ENCODE results near the gene TACC2.
"Not testable (repeated sequence)": the region's sequence is repeated elsewhere in the genome, so short reads cannot be mapped to it uniquely, and the experiment has no call there.

The TACC2 gene

DNA sequence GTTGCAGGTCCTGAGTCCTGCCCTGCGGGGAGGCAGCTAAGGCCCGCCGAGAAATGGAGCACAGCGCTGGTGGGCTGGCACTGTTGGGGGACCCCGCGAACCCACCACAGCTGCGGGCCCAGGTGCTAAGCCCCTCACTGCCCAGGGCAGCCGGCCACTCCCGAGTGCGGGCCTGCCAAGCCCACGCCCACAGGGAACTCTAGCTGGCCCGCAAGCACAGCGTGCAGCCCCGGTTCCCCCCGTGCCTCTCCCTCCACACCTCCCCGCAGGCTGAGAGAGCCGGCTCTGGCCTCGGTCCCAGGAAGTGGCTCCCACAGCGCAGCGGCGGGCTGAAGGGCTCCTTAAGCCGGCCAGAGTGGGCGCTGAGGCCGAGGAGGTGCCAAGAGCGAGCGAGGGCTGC is 10.5 kb upstream of the TACC2 start:
- no peak for DNase-seq (ENCODE audit: low read depth in 2 of 2)

DNA sequence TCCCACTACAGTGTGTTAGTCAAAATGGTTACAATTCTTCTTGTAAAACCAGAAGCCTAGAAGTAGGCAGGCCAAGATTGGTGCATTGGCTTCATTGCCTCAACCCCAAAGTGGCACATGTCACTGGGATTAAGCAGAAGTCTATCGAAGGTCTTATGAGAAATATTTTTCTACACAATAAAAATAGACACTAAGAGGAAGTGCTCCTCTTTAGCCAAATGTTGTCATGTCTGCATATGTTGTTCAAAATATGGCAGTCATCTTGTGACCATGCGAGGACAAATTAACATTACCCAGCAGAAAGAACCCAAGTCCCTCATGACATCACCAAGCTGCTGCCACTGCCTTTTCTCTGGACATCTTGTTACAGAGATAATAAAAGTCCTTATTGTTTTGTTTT is 7.6 kb upstream of the TACC2 start:
- DNase-seq (ENCODE audit: low read depth in 2 of 2), result no peak

DNA sequence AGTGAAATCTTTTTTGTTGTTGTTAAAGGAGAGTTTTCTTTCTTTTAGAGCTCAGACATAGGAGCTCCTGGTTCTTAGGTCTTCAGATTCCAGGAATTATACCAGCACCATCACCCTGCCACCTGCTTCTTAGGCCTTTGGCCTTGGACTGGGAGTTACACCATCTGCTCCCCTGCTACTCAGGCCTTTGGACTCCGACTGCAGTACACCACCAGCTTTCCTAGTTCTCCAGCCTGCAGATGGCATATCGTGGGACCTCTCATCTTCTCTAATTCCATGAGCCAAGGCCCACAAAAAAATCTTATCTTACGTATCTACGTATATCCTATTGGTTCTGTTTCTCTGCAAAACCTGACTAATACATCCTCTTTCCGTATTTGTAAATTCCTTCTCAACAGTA is 5.1 kb upstream of the TACC2 start:
- DNase-seq (ENCODE audit: low read depth in 2 of 2), result no peak

DNA sequence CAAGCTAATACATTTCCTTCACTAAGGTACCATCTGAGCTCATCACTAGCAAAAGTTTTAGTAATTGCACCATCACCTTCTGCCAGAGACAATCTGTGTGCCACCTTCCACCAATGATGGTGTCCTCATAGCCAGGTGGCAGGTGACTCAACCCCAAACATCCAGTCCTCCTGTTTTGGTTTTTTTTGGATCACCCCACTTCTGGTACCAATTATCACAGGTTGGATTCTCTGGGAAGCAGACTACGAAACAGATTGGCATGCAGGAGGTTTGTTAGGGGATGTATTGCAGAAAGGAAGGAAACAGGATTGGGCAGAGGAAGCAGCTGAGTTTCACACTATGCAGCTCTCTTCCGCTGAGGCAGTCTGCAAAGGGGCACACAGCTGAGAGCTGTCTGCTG is 4.5 kb upstream of the TACC2 start:
- DNase-seq (ENCODE audit: low read depth in 2 of 2), result no peak

DNA sequence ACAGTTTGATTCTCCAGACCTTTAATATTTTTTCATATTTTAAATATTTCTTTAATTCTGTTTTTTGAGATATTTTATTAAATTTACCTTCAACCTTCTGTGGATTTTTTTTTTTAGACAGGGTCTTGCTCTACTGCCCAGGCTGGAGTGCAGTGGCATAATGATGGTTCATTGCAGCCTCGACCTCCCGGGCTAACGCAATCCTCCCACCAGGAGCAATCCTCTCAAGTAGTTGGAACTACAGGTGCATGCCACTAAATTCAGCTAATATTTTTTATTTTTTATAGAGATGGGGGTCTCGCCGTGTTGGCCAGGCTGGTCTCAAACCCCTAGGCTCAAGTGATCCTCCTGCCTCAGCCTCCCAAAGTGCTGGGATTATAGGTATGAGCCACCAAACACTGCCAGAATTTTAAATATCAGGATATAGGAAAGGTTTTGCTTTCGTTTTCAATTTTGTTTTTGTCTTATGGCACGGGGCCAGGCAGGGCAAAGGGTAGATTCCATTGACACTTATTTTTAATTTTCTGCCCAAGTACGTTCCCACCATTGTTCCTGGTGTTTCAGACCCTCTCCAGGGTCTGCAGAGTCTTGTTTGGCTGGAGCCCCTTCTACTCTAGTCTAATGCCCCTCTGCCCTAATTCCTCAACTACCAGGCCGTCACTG is 1.2 kb downstream of the TACC2 start:
- no peak for DNase-seq (ENCODE audit: low read depth in 2 of 2)

DNA sequence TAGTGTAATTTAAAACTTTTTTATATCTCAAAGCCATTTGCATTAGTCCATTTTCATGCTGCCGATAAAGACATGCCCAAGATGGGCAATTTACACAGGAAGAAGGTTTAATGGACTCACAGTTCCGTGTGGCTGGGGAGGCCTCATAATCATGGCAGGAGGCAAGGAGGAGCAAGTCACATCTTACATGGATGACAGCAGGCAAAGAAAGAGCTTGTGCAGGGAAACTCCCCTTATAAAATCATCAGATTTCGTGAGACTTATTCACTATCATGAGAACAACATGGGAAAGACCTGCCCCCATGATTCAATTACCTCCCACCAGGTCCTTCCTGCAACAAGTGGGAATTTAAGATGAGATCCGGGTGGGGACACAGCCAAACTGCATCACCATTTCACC is 2.8 kb downstream of the TACC2 start:
- DNase-seq (ENCODE audit: low read depth in 2 of 2), result not testable (repeated sequence)

DNA sequence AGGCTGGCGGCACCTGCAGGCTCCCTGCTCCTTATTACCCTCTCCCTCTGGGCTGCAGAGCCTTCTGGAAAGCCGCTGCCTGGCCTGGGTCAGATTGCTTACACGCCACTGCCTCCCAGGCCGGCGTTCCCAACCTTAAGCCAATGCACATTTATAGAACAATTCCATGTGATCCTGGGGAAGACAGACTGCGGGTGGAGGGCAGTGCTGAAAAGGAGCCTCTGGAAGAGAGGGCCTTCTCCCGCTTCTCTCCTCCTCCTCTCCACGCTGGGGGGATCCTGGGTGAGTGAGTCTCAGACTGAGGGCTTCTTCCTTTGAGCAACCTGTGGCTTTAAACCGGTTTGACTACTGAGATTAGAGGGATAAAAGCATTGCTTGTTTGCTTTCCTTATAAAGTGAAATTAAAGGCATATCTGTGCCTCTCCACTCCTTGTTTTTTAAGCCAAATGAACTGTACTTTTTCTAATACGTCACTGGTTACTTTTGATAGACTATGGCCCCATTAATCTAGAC is 5.5 kb downstream of the TACC2 start:
- no peak for DNase-seq (ENCODE audit: low read depth in 2 of 2)

DNA sequence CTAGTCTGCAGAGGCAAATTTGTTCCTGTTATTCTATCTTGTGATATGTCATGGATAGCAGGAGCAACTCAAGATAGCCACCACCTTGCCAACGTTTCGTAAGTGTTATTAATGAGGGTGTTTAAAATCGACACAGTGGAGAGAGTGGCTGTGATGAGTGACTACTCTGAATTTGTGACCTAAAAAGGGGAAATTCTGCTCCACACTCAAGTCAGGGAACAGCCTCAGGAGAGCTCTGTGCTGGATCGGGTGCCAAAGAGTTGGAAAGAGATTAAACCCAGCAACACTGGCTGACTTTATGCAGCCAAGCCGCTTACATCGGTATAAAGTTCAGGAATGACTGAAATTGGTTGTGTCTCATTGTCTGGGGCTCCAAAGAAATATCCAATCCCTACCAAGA is 9.5 kb downstream of the TACC2 start:
- DNase-seq (ENCODE audit: low read depth in 2 of 2), result no peak

DNA sequence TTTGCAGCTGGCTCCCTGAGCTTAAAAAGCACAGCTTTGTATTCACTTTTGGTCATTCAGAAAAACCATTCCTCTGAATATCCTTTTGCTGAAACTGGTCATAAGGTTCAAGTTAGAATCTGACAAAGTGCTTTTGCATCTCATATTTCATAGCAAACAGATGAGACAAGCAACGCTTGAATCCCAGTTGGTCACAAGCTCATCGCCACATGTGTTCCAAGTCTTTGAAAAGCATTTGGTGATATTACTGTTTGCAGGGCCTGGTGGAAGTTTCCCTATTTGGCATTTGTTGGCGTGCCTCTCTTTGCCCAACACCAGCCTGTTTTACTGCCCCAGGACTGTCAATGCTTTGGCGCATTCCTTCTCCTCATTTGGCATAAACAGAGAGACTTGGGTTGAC is 10.3 kb downstream of the TACC2 start:
- no peak for DNase-seq (ENCODE audit: low read depth in 2 of 2)

DNA sequence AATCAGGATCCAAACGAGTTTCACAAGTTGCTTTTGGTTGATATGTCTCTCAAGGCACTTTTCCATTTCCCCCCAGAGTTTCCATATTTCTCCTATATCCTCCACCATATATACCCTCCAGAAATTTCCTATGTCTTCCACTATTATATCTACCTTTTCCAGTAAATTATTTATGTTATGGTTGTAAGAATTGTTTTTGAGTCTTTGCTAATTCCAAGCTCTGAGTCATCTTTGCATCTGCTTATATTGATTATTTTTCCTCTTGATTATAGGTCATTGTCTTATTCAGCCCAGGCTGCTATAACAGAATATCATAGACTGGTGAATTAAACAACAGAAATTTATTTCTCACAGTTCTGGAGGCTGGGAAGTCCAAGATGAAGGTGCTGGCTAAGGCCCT is 12.7 kb downstream of the TACC2 start:
- no peak for DNase-seq (ENCODE audit: low read depth in 2 of 2)

DNA sequence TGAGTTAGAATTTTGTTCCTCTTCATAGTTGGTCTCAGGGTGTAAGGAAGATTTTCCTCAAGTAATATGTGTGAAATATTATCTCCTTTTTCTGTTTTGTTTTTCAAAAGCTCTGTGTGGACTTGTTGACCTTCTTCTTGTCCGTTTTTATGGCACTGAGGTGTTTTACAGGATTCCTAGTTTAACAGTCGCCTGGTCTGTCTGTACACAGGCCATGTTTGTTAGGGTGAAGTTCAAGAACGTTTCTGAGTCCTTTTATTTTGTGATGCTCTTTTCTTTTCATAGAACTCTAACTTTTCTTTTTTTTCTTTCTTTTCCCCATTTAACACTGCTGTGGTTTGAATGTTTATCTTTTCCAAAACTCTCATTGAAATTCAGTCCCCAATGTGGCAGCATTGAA is 18.5 kb downstream of the TACC2 start:
- no peak for DNase-seq (ENCODE audit: low read depth in 2 of 2)

DNA sequence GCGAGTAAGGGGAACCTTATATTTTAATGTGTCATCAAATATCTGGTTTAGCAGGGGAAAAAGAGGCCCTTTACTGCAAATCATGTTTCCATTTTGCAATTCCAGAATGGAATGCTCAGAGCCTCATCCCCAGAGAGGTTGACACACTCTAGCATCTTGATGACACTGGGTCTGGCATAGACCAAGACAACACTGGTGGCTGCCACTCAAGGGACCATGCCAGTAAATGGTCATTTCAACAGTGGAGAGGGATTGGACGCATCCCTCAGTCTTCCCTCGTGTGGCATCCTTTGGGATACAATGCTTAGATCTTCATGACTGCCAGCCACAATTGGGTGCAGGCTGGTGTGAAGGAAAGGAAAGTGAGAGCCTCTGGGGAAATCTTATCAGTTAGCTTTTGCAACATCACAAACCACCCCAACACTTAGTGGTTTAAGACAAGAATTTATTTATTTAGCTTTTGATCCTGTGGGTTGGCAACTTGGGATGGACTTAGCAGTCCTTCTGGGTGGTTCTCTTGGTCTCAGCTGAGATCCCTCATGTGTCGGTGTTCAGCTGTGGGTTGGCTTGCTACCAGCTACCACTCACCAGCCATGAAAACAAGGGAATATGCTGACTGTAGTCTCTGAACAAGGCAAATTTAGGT is 21.6 kb downstream of the TACC2 start:
- no peak for DNase-seq (ENCODE audit: low read depth in 2 of 2)

DNA sequence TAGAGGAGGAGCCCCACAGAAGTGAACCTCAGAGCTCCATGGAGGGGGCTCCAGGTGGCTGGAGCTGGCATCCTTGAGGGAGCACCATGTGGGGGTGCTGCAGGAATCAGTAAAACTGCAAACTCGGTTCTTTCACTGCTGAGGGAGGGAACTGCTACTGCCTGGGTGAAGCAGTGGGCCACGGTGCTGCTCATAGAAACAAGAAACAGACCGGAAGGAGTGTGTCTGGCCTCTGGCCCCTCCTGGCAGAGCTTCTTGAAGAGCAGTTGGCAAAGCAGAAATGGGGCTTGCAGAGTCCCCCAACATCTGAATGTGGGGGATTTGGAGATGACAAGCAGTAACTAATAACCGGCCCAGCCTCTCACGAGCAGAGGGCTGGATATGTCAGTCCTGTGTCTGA is 23.8 kb downstream of the TACC2 start:
- DNase-seq (ENCODE audit: low read depth in 2 of 2), result no peak

DNA sequence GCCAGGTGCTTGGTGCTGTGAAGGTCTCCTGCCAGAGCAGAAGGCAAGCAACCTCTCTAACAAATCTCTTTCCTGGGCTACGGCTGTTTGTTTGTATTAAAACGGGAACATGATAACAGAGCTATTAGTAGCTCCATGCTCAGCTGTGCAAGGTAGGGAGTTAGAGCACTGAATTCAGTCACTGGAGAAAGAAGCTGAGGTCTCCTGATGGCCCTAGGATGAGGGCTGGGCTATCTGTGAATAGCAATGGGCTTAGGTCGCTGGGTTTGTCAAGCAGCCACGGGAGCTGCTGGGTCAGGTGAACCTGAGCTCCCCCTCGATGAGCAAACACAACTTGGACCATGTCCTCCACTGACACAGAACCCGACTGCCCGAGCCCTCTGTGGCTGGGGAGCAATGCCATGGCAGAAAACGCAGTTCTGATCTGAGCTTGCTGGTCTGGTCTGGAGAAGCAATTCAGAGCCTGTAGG is 24.4 kb downstream of the TACC2 start:
- DNase-seq (ENCODE audit: low read depth in 2 of 2), result no peak

DNA sequence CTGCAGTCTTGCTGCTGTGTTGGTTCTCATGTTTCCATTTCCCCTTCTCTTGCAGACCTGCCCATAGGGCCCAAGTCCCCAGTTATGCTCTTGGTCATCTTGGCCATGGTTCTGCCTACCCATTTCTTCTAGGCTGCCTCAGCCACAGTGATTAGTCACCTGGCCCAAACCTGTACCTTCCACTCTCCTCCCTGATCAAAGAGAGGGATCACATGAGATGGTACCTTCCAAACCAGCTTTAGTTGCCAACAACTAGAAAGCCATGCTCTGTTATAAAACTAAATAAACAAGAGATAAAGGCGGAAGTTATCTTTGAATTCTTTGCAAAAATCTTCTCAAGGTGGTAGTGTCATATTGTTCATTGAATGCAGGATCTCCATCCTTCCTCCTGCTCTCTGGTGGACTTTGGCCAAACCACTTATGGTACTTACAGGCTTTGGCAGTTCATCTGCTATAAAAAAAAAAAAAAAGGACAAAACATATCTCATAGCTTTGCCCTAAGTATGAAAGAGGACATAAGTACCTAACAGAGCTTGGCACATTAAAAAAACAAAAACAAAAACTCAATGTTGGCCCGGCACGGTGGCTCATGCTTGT is 25.8 kb downstream of the TACC2 start:
- no peak for DNase-seq (ENCODE audit: low read depth in 2 of 2)

DNA sequence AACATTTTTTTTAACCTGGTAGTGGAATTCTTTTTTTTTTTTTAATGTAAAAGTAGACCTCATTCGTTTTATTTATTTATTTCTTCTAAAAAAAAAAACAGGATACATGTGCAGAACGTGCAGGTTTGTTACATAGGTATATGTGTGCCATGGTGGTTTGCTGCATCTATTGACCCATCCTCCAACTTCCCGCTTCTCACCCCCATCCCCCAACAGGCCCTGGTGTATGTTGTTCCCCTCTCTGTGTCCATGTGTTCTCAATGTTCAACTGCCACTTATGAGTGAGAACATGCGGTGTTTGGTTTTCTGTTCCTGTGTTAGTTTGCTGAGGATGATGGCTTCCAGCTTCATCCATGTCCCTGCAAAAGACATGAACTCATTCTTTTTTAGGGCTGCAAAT is 29.0 kb downstream of the TACC2 start:
- not testable (repeated sequence) for DNase-seq (ENCODE audit: low read depth in 2 of 2)

DNA sequence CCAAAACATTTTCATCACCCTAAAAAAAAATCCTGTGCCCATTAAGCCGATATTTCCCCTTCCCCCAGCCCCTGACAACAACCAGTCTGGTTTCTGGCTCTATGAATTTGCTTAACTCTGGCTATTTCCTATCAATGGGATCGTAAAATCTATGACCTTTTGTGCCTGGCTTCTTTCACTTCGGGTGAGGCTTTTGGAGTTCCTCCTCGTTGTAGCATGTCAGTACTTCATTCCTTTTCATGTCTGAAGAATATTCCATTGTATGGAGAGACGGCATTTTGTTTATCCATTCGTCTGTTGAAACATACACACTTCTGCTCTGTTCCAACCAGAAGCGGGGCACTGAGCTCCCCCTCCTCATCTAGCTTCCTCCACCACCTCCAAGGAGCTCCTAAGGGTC is 29.5 kb downstream of the TACC2 start:
- no peak for DNase-seq (ENCODE audit: low read depth in 2 of 2)

DNA sequence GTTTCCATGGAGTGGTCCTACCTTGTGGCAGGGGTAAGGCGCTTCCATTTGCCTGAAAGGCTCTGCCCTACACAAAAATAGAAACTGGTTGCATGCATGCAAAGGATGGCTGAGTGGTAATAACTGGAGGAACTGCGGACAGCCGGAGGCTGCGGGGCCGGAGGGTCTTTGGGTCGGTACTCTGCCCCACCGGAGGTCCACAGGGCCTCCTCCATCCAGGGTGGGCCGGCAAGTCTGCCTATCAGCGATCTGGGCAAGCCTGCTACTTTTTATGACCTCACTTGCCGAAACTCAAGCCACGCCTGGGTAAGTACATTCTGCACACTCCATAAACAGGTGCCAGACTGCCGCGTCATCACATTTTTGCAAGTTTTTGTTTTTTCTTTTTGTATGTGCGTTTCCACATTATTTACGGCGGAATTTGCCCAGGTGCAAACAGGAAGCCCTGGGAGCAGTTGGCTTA is 30.0 kb downstream of the TACC2 start:
- DNase-seq (ENCODE audit: low read depth in 2 of 2), result no peak

DNA sequence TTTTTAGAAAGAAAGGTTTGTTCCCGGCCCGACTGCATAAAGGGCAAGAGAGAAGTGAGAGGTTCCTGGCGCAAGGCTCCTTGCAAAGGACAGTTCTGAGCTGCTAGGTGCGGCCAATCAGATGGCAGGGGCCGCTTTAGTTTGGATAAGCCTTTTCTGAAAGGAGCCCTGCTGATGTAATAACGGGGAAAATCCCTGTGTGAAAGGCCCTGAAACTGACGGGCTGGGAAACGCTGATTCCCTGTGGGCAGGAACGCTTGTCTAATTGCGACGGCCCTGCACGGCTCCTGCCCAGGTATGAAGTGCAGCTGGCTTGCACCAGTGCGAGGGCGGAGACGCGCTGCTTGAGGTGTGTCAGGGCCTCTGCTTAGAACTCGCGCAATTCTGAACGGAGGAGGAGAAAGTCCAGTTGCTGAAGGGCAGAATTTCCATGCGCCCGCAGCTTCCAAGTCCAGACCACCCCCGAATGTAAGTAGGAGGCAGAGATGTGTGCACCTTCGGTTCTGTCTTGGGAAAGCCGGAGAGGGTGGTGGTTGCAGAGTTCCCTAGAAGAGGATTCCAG is 30.5 kb downstream of the TACC2 start:
- no peak for DNase-seq (ENCODE audit: low read depth in 2 of 2)

DNA sequence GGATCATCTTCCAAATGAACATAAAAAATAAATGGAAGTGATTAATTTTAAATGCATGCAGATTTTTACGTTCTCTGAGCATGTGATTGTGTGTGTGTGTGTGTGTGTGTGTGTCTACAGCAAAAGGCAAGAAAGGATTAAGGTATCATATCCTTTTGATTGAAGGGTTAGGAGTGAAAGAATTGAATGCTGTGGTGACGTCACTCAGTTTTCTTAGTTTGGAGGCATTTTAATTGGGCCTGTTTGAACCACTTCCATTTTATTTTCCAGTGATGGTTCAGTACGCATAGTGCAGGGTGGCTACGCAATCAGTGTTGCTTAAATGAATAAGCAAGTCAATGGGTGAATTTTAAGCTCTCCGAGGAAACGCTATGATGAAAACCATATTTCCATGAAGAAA is 31.3 kb downstream of the TACC2 start:
- no peak for DNase-seq (ENCODE audit: low read depth in 2 of 2)

DNA sequence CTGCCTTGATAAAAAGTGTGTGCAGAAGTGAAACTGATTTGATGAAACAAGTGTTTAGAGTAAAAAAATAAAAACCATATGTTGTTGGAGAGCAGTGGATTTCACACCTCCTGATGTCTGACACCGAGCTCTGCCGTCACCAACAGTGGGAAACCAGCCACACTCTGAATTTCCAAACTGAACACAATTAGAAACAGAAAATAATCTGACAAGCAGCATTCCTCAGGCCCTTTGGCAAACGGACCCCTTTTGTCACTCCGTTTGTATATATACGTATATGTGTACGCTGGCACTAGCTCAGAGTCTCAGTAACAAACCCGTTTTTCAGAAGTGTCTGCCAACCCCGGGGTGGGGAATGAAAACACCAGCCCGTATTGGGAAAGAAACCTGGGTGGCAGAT is 32.4 kb downstream of the TACC2 start:
- DNase-seq (ENCODE audit: low read depth in 2 of 2), result no peak

DNA sequence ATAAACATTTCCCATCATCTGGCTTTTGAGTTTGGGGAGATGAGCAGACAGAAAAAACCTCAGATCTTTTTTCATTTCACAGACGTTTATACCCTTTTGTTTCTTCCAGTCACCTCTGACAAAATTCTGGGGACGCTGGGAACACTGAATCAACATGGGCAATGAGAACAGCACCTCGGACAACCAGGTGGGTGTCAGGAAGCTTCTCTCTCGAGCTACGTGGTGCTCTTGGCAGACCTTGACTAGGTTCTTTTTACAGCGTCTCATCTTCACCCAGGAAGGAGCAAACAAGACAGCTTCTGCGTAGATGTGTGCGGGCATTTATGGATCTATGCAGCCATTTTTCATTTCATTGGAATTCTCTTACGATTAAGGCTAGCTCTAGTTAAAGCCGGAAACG is 32.9 kb downstream of the TACC2 start:
- DNase-seq (ENCODE audit: low read depth in 2 of 2), result no peak

DNA sequence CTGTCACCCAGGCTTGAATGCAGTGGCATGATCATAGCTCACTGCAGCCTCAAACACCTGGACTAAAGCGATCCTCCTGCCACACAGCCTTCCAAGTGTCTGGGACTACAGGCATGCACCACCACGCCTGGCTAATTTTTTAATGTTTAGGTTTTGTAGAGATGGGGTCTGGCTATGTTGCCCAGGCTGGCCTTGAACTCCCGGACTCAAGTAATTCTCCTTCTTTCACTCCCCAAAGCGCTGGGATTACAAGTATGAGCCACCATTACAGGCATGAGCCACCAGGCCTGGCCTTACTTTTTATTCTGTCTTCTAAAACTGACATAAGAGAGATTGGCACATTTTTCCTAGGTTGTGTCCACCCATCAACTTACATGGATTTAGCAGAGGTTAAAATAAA is 33.3 kb downstream of the TACC2 start:
- DNase-seq (ENCODE audit: low read depth in 2 of 2), result no peak

Measured in activated CD8-positive, alpha-beta memory T cell treated with anti-CD3 and anti-CD28 coated beads for 4 hours (primary cell).